IPS-20b (cell line): ENCODE data around the gene CENPO.
"Not testable (repeated sequence)": the region's sequence is repeated elsewhere in the genome, so short reads cannot be mapped to it uniquely, and the experiment has no call there.

Source experiments
- H3K27ac ChIP-seq: one replicate; pipeline ENCODE4 v1.5.1; 2013; ENCODE audit warnings: low read length
- H3K27me3 ChIP-seq: 2 replicates; pipeline ENCODE4 v1.6.1; 2013; ENCODE audit warnings: mild to moderate bottlenecking, low read length, inconsistent platforms; ENCODE audit not compliant: insufficient read depth
- H3K36me3 ChIP-seq: 2 replicates; pipeline ENCODE4 v1.6.1; 2013; ENCODE audit warnings: low read depth, mild to moderate bottlenecking, inconsistent platforms, low read length, moderate library complexity; ENCODE audit not compliant: insufficient read depth
- H3K4me1 ChIP-seq: 2 replicates; pipeline ENCODE4 v1.6.1; 2013; ENCODE audit warnings: mild to moderate bottlenecking, control low read depth, inconsistent platforms, low read length, moderate library complexity; ENCODE audit not compliant: insufficient read depth
- H3K4me3 ChIP-seq: 2 replicates; pipeline ENCODE4 v1.5.1; 2013; ENCODE audit warnings: mild to moderate bottlenecking, low read length, inconsistent platforms
- H3K9ac ChIP-seq: 2 replicates; pipeline ENCODE4 v1.6.1; 2013; ENCODE audit warnings: low read depth, mild to moderate bottlenecking, inconsistent platforms, low read length, moderate library complexity
- H3K9me3 ChIP-seq: 2 replicates; pipeline ENCODE4 v1.6.1; 2013; ENCODE audit warnings: mild to moderate bottlenecking, low read depth, low read length, inconsistent platforms; ENCODE audit not compliant: insufficient read depth

The CENPO gene

GRCh38 chr2:24792542-24792873 is 717 bp upstream of the CENPO start:
- Histone ChIP-seq H3K4me1 (peaks cover 11% of the 10 kb centered on the region), H3K4me3 (peak overlapping the region; percentile 92), H3K27ac (peak overlapping the region; percentile 51), H3K9ac (peak overlapping the region; percentile 87), H3K27me3 (no peaks in the 10 kb centered on the region), H3K36me3 (peaks cover 37% of the 10 kb centered on the region), H3K9me3 (no peaks in the 10 kb centered on the region)

- H3K27ac ChIP-seq = peak overlapping the region; percentile 51
- H3K27me3 ChIP-seq = no peaks in the 10 kb centered on the region
- peak overlapping the region; percentile 92 for H3K4me3 ChIP-seq
- H3K4me1 ChIP-seq = peaks cover 11% of the 10 kb centered on the region
- no peaks in the 10 kb centered on the region for H3K9me3 ChIP-seq
- peaks cover 49% of the 10 kb centered on the region for H3K36me3 ChIP-seq
- peak overlapping the region; percentile 87 for H3K9ac ChIP-seq
These were observed 673 bp downstream of the CENPO start for GRCh38 chr2:24793761-24794435.

GRCh38 chr2:24797644-24798043 is 4.4 kb downstream of the CENPO start:
- H3K27ac ChIP-seq = no peak overlapping the region
- H3K36me3 ChIP-seq = peaks cover 57% of the 10 kb centered on the region
- no peak overlapping the region for H3K4me3 ChIP-seq
- no peak overlapping the region for H3K9ac ChIP-seq
- H3K4me1 ChIP-seq = peaks cover 6% of the 10 kb centered on the region; the same call in 1 of the 2 replicates
- no peaks in the 10 kb centered on the region; the same call in 1 of the 2 replicates for H3K9me3 ChIP-seq
- H3K27me3 ChIP-seq = no peaks in the 10 kb centered on the region

- not testable (repeated sequence) for H3K9ac ChIP-seq, H3K27ac ChIP-seq, H3K4me1 ChIP-seq, H3K9me3 ChIP-seq, H3K27me3 ChIP-seq, H3K4me3 ChIP-seq
- H3K36me3 ChIP-seq = peaks cover 50% of the 10 kb centered on the region
These were observed 7.3 kb downstream of the CENPO start for GRCh38 chr2:24800487-24800886.

GRCh38 chr2:24805811-24806660 is 12.8 kb downstream of the CENPO start:
- H3K4me3 ChIP-seq, H3K9ac ChIP-seq, H3K4me1 ChIP-seq, H3K27me3 ChIP-seq, H3K27ac ChIP-seq: not testable (repeated sequence)
- peaks cover 22% of the 10 kb centered on the region for H3K9me3 ChIP-seq
- peaks cover 29% of the 10 kb centered on the region for H3K36me3 ChIP-seq

GRCh38 chr2:24806661-24807036 is 13.4 kb downstream of the CENPO start:
- Histone ChIP-seq H3K36me3 (peaks cover 29% of the 10 kb centered on the region), H3K27me3 (no peaks in the 10 kb centered on the region), H3K27ac (no peak overlapping the region), H3K9me3 (peaks cover 22% of the 10 kb centered on the region), H3K9ac (no peak overlapping the region), H3K4me1 (no peaks in the 10 kb centered on the region), H3K4me3 (no peak overlapping the region)

- Histone ChIP-seq H3K9ac (no peak overlapping the region), H3K4me3 (no peak overlapping the region), H3K36me3 (peaks cover 48% of the 10 kb centered on the region), H3K27me3 (no peaks in the 10 kb centered on the region), H3K9me3 (peaks cover 22% of the 10 kb centered on the region), H3K27ac (no peak overlapping the region), H3K4me1 (no peaks in the 10 kb centered on the region)
These were observed 16.2 kb downstream of the CENPO start for GRCh38 chr2:24809316-24810007.

- no peaks in the 10 kb centered on the region; the same call in 1 of the 2 replicates for H3K9me3 ChIP-seq
- no peak overlapping the region for H3K4me3 ChIP-seq
- H3K4me1 ChIP-seq = no peaks in the 10 kb centered on the region
- H3K27me3 ChIP-seq = no peaks in the 10 kb centered on the region
- H3K9ac ChIP-seq = no peak overlapping the region
- no peak overlapping the region for H3K27ac ChIP-seq
- peaks cover 62% of the 10 kb centered on the region for H3K36me3 ChIP-seq
These were observed 20.5 kb downstream of the CENPO start for GRCh38 chr2:24813691-24814137.

GRCh38 chr2:24814516-24814915 is 21.3 kb downstream of the CENPO start:
- Histone ChIP-seq H3K4me1 (no peaks in the 10 kb centered on the region), H3K36me3 (peaks cover 70% of the 10 kb centered on the region), H3K9ac (no peak overlapping the region), H3K27me3 (no peaks in the 10 kb centered on the region), H3K9me3 (no peaks in the 10 kb centered on the region; the same call in 1 of the 2 replicates), H3K4me3 (no peak overlapping the region), H3K27ac (no peak overlapping the region)

- no peak overlapping the region for H3K4me3 ChIP-seq
- no peaks in the 10 kb centered on the region for H3K4me1 ChIP-seq
- no peak overlapping the region for H3K27ac ChIP-seq
- H3K36me3 ChIP-seq = peaks cover 75% of the 10 kb centered on the region
- no peaks in the 10 kb centered on the region for H3K27me3 ChIP-seq
- no peak overlapping the region; the same call in 1 of the 2 replicates for H3K9ac ChIP-seq
- no peaks in the 10 kb centered on the region; the same call in 1 of the 2 replicates for H3K9me3 ChIP-seq
These were observed 21.9 kb downstream of the CENPO start for GRCh38 chr2:24815171-24815570.

- Histone ChIP-seq H3K36me3 (peaks cover 88% of the 10 kb centered on the region), H3K27ac (no peak overlapping the region), H3K9ac (no peak overlapping the region), H3K4me3 (no peak overlapping the region), H3K9me3 (no peaks in the 10 kb centered on the region; the same call in 1 of the 2 replicates), H3K27me3 (no peaks in the 10 kb centered on the region), H3K4me1 (peaks cover 10% of the 10 kb centered on the region)
These were observed 23.2 kb downstream of the CENPO start for GRCh38 chr2:24816404-24816803.
